HepG2 (cell line): Measurements from ENCODE around the gene RERE. TPM values are rescaled to one million over a fixed set of nuclear protein-coding genes. Genes with fewer than 3 reads are reported as not detected.

Experiments used
- CREM ChIP-seq, 2 experiments: sonication (generic) in 1 of 2; formaldehyde crosslinking in 1 of 2; IDR thresholded peaks; 2 replicates each; pipeline versions ENCODE4 v1.4.0 to v1.6.1; 2016 to 2020; ENCODE audit warnings: antibody characterized with exemption in 1 of 2, mild to moderate bottlenecking in 1 of 2, missing genetic modification reagents in 1 of 2
- FOXK2 ChIP-seq: fragments of 450-650 bp; IDR thresholded peaks from 2 replicates; pipeline ENCODE4 v1.6.1; 2016
- HMGXB3 ChIP-seq: sonication (generic); formaldehyde crosslinking; IDR thresholded peaks from 2 replicates; pipeline ENCODE4 v1.4.0; 2020; ENCODE audit warnings: missing genetic modification reagents, borderline replicate concordance
- ISX ChIP-seq: sonication (generic); formaldehyde crosslinking; conservative IDR thresholded peaks from 2 replicates; pipeline ENCODE4 v1.5.0; 2020; ENCODE audit warnings: missing genetic modification reagents
- MEF2D ChIP-seq: sonication (generic); formaldehyde crosslinking; IDR thresholded peaks from 2 replicates; pipeline ENCODE4 v1.5.1; 2020; ENCODE audit warnings: mild to moderate bottlenecking, missing genetic modification reagents
- PAXIP1 ChIP-seq: sonication (generic); formaldehyde crosslinking; conservative IDR thresholded peaks from 2 replicates; pipeline ENCODE4 v1.4.0; 2020; ENCODE audit warnings: mild to moderate bottlenecking, missing genetic modification reagents, moderate library complexity
- TGIF2 ChIP-seq: IDR thresholded peaks from 2 replicates; pipeline ENCODE4 v1.6.1; 2016; ENCODE audit warnings: control low read depth, missing compliant biosample characterization
- TOE1 ChIP-seq: sonication (generic); formaldehyde crosslinking; IDR thresholded peaks from 2 replicates; pipeline ENCODE4 v1.4.0; 2020; ENCODE audit warnings: mild to moderate bottlenecking, missing genetic modification reagents
- YY1 ChIP-seq: IDR thresholded peaks from 2 replicates; pipeline ENCODE4 v1.6.1; 2011; ENCODE audit warnings: low read length, low read depth, moderate library complexity, mild to moderate bottlenecking; ENCODE audit not compliant: insufficient read depth, insufficient replicate concordance
- ZBTB10 ChIP-seq: sonication (generic); formaldehyde crosslinking; IDR thresholded peaks from 2 replicates; pipeline ENCODE4 v1.4.0; 2020; ENCODE audit warnings: missing genetic modification reagents, borderline replicate concordance
- ZBTB37 ChIP-seq: sonication (generic); formaldehyde crosslinking; IDR thresholded peaks from 2 replicates; pipeline ENCODE4 v1.4.0; 2020; ENCODE audit warnings: mild to moderate bottlenecking, missing genetic modification reagents
- ZBTB38 ChIP-seq: sonication (generic); formaldehyde crosslinking; IDR thresholded peaks from 2 replicates; pipeline ENCODE4 v1.5.1; 2020; ENCODE audit warnings: mild to moderate bottlenecking, missing genetic modification reagents
- ZKSCAN5 ChIP-seq: sonication (generic); formaldehyde crosslinking; IDR thresholded peaks from 2 replicates; pipeline ENCODE4 v1.5.1; 2020; ENCODE audit warnings: mild to moderate bottlenecking, missing genetic modification reagents
- ZNF331 ChIP-seq: sonication (generic); formaldehyde crosslinking; IDR thresholded peaks from 2 replicates; pipeline ENCODE4 v1.4.0; 2020; ENCODE audit warnings: missing genetic modification reagents
- ZNF354B ChIP-seq: sonication (generic); formaldehyde crosslinking; IDR thresholded peaks from 2 replicates; pipeline ENCODE4 v1.8.0; 2022; ENCODE audit warnings: mild to moderate bottlenecking, missing genetic modification reagents
- ZNF589 ChIP-seq: sonication (generic); formaldehyde crosslinking; conservative IDR thresholded peaks from 2 replicates; pipeline ENCODE4 v1.8.0; 2022; ENCODE audit warnings: mild to moderate bottlenecking, moderate library complexity, missing genetic modification reagents
- ZNF850 ChIP-seq: sonication (generic); formaldehyde crosslinking; conservative IDR thresholded peaks from 2 replicates; pipeline ENCODE4 v1.9.0; 2021; ENCODE audit warnings: mild to moderate bottlenecking, missing genetic modification reagents
- polyA plus RNA-seq, 8 experiments: library from polyadenylated mRNA; depleted of rRNA in 3 of 8; stranded (reverse) in 7 of 8; unstranded in 1 of 8; fragments of >200 nt; fragmentation: Illumina TruSeq in 4 of 8; extraction: Trizol in 4 of 8; gene quantifications; 2 replicates each; pipeline versions ENCODE4 v1.2.1 to v1.2.3, GENCODE V29; 2011 to 2016; ENCODE audit warnings: low read depth in 4 of 8, missing spikeins in 1 of 8, mixed read lengths in 1 of 8; ENCODE audit not compliant: insufficient read depth in 1 of 8
- total RNA-seq, 5 experiments: library from RNA; depleted of rRNA; stranded (reverse); fragments of >200 nt; fragmentation: Illumina TruSeq; extraction: Trizol; gene quantifications; 2 replicates each; pipeline ENCODE4 v1.2.3, GENCODE V29; 2016; ENCODE audit warnings: low read depth in 1 of 5

The RERE gene
- total and polyA plus RNA-seq, 2 of the 13 experiments (the other 11 are each of a cell fraction or from before 2014, with no cell fraction given) = 18.3 to 21.9 TPM

GRCh38 chr1:8463144-8463927, 354.1 kb downstream of the RERE start (continued):
- TF ChIP-seq TOE1 (no peak), ISX (CRISPR knock-in tag) (no peak), ZBTB38 (CRISPR knock-in tag) (peak; percentile 63; the same call in 1 of the 2 replicates), CREM (IDR thresholded peaks at IDR 0.05) (no peak), CREM (CRISPR knock-in tag; IDR thresholded peaks at IDR 0.05) (no peak), PAXIP1 (peak; percentile 55; the same call in 1 of the 2 replicates), YY1 (no peak), TGIF2 (CRISPR knock-in tag) (no peak), ZBTB10 (no peak), ZNF589 (CRISPR knock-in tag) (no peak), FOXK2 (no peak), ZBTB37 (CRISPR knock-in tag) (no peak), ZNF850 (CRISPR knock-in tag) (no peak), ZNF331 (CRISPR knock-in tag) (no peak), ZNF354B (CRISPR knock-in tag) (no peak), HMGXB3 (no peak), ZKSCAN5 (CRISPR knock-in tag) (no peak), MEF2D (CRISPR knock-in tag) (no peak)
